OCI-LY7 (cell line): ENCODE measurements around the gene S100A8. TPM values are rescaled to one million over a fixed set of nuclear protein-coding genes. Genes with fewer than 3 reads are reported as not detected.
"Not testable (repeated sequence)": the region's sequence is repeated elsewhere in the genome, so short reads cannot be mapped to it uniquely, and the experiment has no call there.

Experiments used
- BruUV-seq: library from RNA; stranded (reverse); fragments of 400-500 nt; replicated peaks from 2 replicates; lab custom pipeline; 2021; lab: Mats Ljungman, UMichigan
- CTCF ChIA-PET: fragments of 300-600 bp; sonication (Branson Sonifier 250); formaldehyde crosslinking; loops from one replicate; lab custom pipeline; 2022; ENCODE audit warnings: antibody characterized with exemption; ENCODE audit not compliant: unreplicated experiment; lab: Charles Lee
- POLR2A ChIA-PET: fragments of 300-600 bp; sonication (Branson Sonifier 250); formaldehyde crosslinking; loops from one replicate; lab custom pipeline; 2022; ENCODE audit warnings: antibody characterized with exemption; lab: Charles Lee
- DNase-seq: peaks from one replicate; pipeline ENCODE4 v3.0.0-alpha.2; 2015; ENCODE audit warnings: low spot score
- H2AFZ ChIP-seq: fragments of 200-600 bp; sonication (generic), shearing (Covaris generic); 2 replicates; pipeline ENCODE4 v1.6.1; 2014; ENCODE audit warnings: mild to moderate bottlenecking, antibody characterized with exemption, low read length, moderate library complexity
- H3K27ac ChIP-seq: fragments of 200-600 bp; sonication (generic); 2 replicates; pipeline ENCODE4 v1.5.1; 2014; ENCODE audit warnings: mixed run types, low read depth, mild to moderate bottlenecking, moderate library complexity, low read length, inconsistent platforms; ENCODE audit not compliant: poor library complexity, severe bottlenecking
- H3K36me3 ChIP-seq: fragments of 200-600 bp; sonication (generic); 2 replicates; pipeline ENCODE4 v1.6.1; 2014; ENCODE audit warnings: mild to moderate bottlenecking, antibody characterized with exemption, low read length, moderate library complexity, mixed read lengths; ENCODE audit not compliant: insufficient read depth
- H3K4me1 ChIP-seq: fragments of 200-600 bp; sonication (generic); 2 replicates; pipeline ENCODE4 v1.5.1; 2014; ENCODE audit warnings: mild to moderate bottlenecking, low read length; ENCODE audit not compliant: insufficient read depth, poor library complexity, severe bottlenecking
- H3K4me2 ChIP-seq: fragments of 200-600 bp; sonication (generic); 2 replicates; pipeline ENCODE4 v1.6.1; 2014; ENCODE audit warnings: mild to moderate bottlenecking, low read length
- H3K4me3 ChIP-seq: fragments of 200-600 bp; sonication (generic); 2 replicates; pipeline ENCODE4 v1.5.1; 2014; ENCODE audit warnings: mild to moderate bottlenecking, low read depth, low read length; ENCODE audit not compliant: poor library complexity, severe bottlenecking
- H3K79me2 ChIP-seq: fragments of 200-600 bp; sonication (generic); 2 replicates; pipeline ENCODE4 v1.6.1; 2016; ENCODE audit warnings: low read depth, mild to moderate bottlenecking, low read length, moderate library complexity, mixed read lengths; ENCODE audit not compliant: insufficient read depth
- H3K9me2 ChIP-seq: fragments of 200-600 bp; sonication (generic); 2 replicates; pipeline ENCODE4 v1.6.1; 2016; ENCODE audit warnings: mild to moderate bottlenecking, low read length, mixed read lengths; ENCODE audit not compliant: insufficient read depth
- H3K9me3 ChIP-seq: fragments of 200-600 bp; sonication (generic); 2 replicates; pipeline ENCODE4 v1.6.1; 2014; ENCODE audit warnings: mild to moderate bottlenecking, mixed run types, low read length, mixed read lengths
- H4K20me1 ChIP-seq: fragments of 200-600 bp; sonication (generic); 2 replicates; pipeline ENCODE4 v1.6.1; 2014; ENCODE audit warnings: mild to moderate bottlenecking, antibody characterized with exemption, low read length, moderate library complexity, mixed read lengths; ENCODE audit not compliant: insufficient read depth
- CTCF ChIP-seq: fragments of 200-600 bp; sonication (generic); conservative IDR thresholded peaks from 2 replicates; pipeline ENCODE4 v1.5.1; 2014; ENCODE audit warnings: mild to moderate bottlenecking, antibody characterized with exemption, low read length, moderate library complexity, mixed read lengths
- EZH2phosphoT487 ChIP-seq: fragments of 200-600 bp; sonication (generic); IDR thresholded peaks from 2 replicates; pipeline ENCODE4 v1.6.1; 2018; ENCODE audit warnings: low read depth, borderline replicate concordance, mild to moderate bottlenecking, mixed run types, antibody characterized with exemption, low read length, moderate library complexity, mixed read lengths
- intact Hi-C: fragments of 100-400 bp; cut with micrococcal nuclease; formaldehyde crosslinking; loops from one replicate; pipeline ENCODE4 v1.10.0; 2022; ENCODE audit not compliant: unreplicated experiment
- total RNA-seq, 2 experiments: library from RNA; depleted of rRNA in 1 of 2; stranded (reverse); fragments of >200 nt in 1 of 2; shearing (Covaris generic) in 1 of 2; gene quantifications; 2 replicates each; pipeline ENCODE4 v1.2.3, GENCODE V29; 2014 to 2022

The S100A8 gene
- total RNA-seq, 2 experiments from 2014 or later = not detected

- Histone ChIP-seq H4K20me1 (no peaks in the 10 kb centered on the region), H3K4me1 (no peaks in the 10 kb centered on the region), H2AFZ (no peak overlapping the region), H3K36me3 (no peaks in the 10 kb centered on the region), H3K4me2 (no peak overlapping the region), H3K9me3 (no peaks in the 10 kb centered on the region), H3K27ac (no peak overlapping the region), H3K79me2 (no peaks in the 10 kb centered on the region), H3K4me3 (no peak overlapping the region), H3K9me2 (no peaks in the 10 kb centered on the region)
- ChIA-PET POLR2A (no interaction called here), CTCF (no interaction called here)
- intact Hi-C loops = no loop called here
- no TSS peak for BruUV-seq
- no peak for DNase-seq
- TF ChIP-seq CTCF (no peak), EZH2phosphoT487 (no peak)
Observed at GRCh38 chr1:153347856-153348255, 43.0 kb downstream of the S100A8 start.

- H2AFZ ChIP-seq, H3K4me1 ChIP-seq, CTCF ChIA-PET, H4K20me1 ChIP-seq, H3K27ac ChIP-seq, DNase-seq, H3K4me2 ChIP-seq, BruUV-seq, POLR2A ChIA-PET, H3K4me3 ChIP-seq, intact Hi-C loops, H3K9me3 ChIP-seq, H3K9me2 ChIP-seq, H3K79me2 ChIP-seq, H3K36me3 ChIP-seq: not testable (repeated sequence)
Observed at GRCh38 chr1:153347049-153347448, 43.8 kb downstream of the S100A8 start.

GRCh38 chr1:153346077-153346723 lies 44.7 kb downstream of the S100A8 start:
- Histone ChIP-seq H3K9me3 (no peaks in the 10 kb centered on the region), H4K20me1 (no peaks in the 10 kb centered on the region), H3K79me2 (no peaks in the 10 kb centered on the region), H3K4me1 (no peaks in the 10 kb centered on the region), H3K4me3 (no peak overlapping the region), H3K27ac (no peak overlapping the region), H3K4me2 (no peak overlapping the region), H2AFZ (no peak overlapping the region), H3K9me2 (no peaks in the 10 kb centered on the region), H3K36me3 (no peaks in the 10 kb centered on the region)
- DNase-seq = no peak
- intact Hi-C loops = no loop called here
- TF ChIP-seq EZH2phosphoT487 (no peak), CTCF (no peak)
- BruUV-seq = no TSS peak
- POLR2A ChIA-PET = no interaction called here
- CTCF ChIA-PET = no interaction called here
